Central memory CD8-positive, alpha-beta T cell (primary cell): ENCODE measurements around the gene IL17D.
"Not testable (repeated sequence)": the region's sequence is repeated elsewhere in the genome, so short reads cannot be mapped to it uniquely, and the experiment has no call there.

ENCODE experiments used
- ATAC-seq: fragments of 150-1000 bp; cut with Tn5 transposase; replicated peaks from 2 replicates; pipeline ENCODE4 v1.10.0; 2022; ENCODE audit warnings: mild to moderate bottlenecking, moderate FRiP score, moderate number of reproducible peaks; ENCODE audit not compliant: poor library complexity, severe bottlenecking; ENCODE audit errors: extremely low read depth
- DNase-seq, 2 donors: peaks; one replicate each; pipeline ENCODE4 v3.0.0; 2021; ENCODE audit warnings: low spot score in 2 of 2
- H3K27ac Mint-ChIP-seq: one replicate; pipeline ENCODE4 v1.8.0; 2022; ENCODE audit warnings: low read depth, mild to moderate bottlenecking, moderate library complexity, mixed read lengths
- H3K27me3 Mint-ChIP-seq: one replicate; pipeline ENCODE4 v1.8.0; 2022; ENCODE audit warnings: mixed read lengths
- H3K36me3 Mint-ChIP-seq: one replicate; pipeline ENCODE4 v1.8.0; 2022; ENCODE audit warnings: mild to moderate bottlenecking, moderate library complexity, mixed read lengths; ENCODE audit not compliant: insufficient read depth
- H3K4me1 Mint-ChIP-seq: one replicate; pipeline ENCODE4 v1.8.0; 2022; ENCODE audit warnings: mixed read lengths
- H3K4me3 Mint-ChIP-seq: one replicate; pipeline ENCODE4 v1.8.0; 2022; ENCODE audit warnings: mild to moderate bottlenecking, moderate library complexity, mixed read lengths
- H3K9me3 Mint-ChIP-seq: one replicate; pipeline ENCODE4 v1.8.0; 2022; ENCODE audit warnings: mixed read lengths

The IL17D gene

GRCh38 chr13:20702915-20703779 is at the start of gene IL17D:
TSS of gene IL17D (plus strand) at chr13:20703699. CDS start at chr13:20704002, 303 bp downstream.
- ATAC-seq (peak; percentile 24), DNase-seq (no peak)
- peak within 1 kb of the TSS; percentile 96 for H3K4me3 Mint-ChIP-seq
- peak within 1 kb of the TSS; percentile 44 for H3K27ac Mint-ChIP-seq
- H3K36me3 Mint-ChIP-seq: peaks cover 7% of the 10 kb centered on the region
- H3K9me3 Mint-ChIP-seq: no peaks in the 10 kb centered on the region
- peaks cover 18% of the 10 kb centered on the region for H3K27me3 Mint-ChIP-seq
- peaks cover 6% of the 10 kb centered on the region for H3K4me1 Mint-ChIP-seq

GRCh38 chr13:20654156-20654555 is 49.3 kb upstream of the IL17D start:
- Mint-ChIP-seq H3K36me3 (no peaks in the 10 kb centered on the region), H3K27ac (no peak overlapping the region), H3K9me3 (no peaks in the 10 kb centered on the region), H3K4me3 (no peak overlapping the region), H3K27me3 (no peaks in the 10 kb centered on the region), H3K4me1 (no peaks in the 10 kb centered on the region)
- no peak for DNase-seq
- ATAC-seq: no peak

- no peak overlapping the region for H3K27ac Mint-ChIP-seq
- ATAC-seq (no peak), DNase-seq (no peak)
- peaks cover 2% of the 10 kb centered on the region for H3K36me3 Mint-ChIP-seq
- no peaks in the 10 kb centered on the region for H3K4me1 Mint-ChIP-seq
- H3K27me3 Mint-ChIP-seq: no peaks in the 10 kb centered on the region
- H3K9me3 Mint-ChIP-seq: no peaks in the 10 kb centered on the region
- no peak overlapping the region for H3K4me3 Mint-ChIP-seq
Measured at GRCh38 chr13:20658451-20659040, 45.0 kb upstream of the IL17D start.

- no peak overlapping the region for H3K27ac Mint-ChIP-seq
- DNase-seq (no peak), ATAC-seq (no peak)
- H3K4me3 Mint-ChIP-seq: no peak overlapping the region
- no peaks in the 10 kb centered on the region for H3K4me1 Mint-ChIP-seq
- H3K36me3 Mint-ChIP-seq: peaks cover 4% of the 10 kb centered on the region
- H3K9me3 Mint-ChIP-seq: no peaks in the 10 kb centered on the region
- H3K27me3 Mint-ChIP-seq: no peaks in the 10 kb centered on the region
Measured at GRCh38 chr13:20664351-20664750, 39.1 kb upstream of the IL17D start.

- Mint-ChIP-seq H3K4me3 (no peak overlapping the region), H3K36me3 (peaks cover 2% of the 10 kb centered on the region), H3K27me3 (no peaks in the 10 kb centered on the region), H3K9me3 (no peaks in the 10 kb centered on the region), H3K27ac (no peak overlapping the region), H3K4me1 (no peaks in the 10 kb centered on the region)
- DNase-seq: no peak
- no peak for ATAC-seq
Measured at GRCh38 chr13:20666948-20667347, 36.6 kb upstream of the IL17D start.

GRCh38 chr13:20667857-20668437 is 35.6 kb upstream of the IL17D start:
- H3K27ac Mint-ChIP-seq: no peak overlapping the region
- DNase-seq (no peak), ATAC-seq (peak; percentile 22)
- H3K27me3 Mint-ChIP-seq: no peaks in the 10 kb centered on the region
- H3K36me3 Mint-ChIP-seq: peaks cover 2% of the 10 kb centered on the region
- H3K9me3 Mint-ChIP-seq: no peaks in the 10 kb centered on the region
- H3K4me3 Mint-ChIP-seq: no peak overlapping the region
- no peaks in the 10 kb centered on the region for H3K4me1 Mint-ChIP-seq

- ATAC-seq (peak; percentile 89), DNase-seq (no peak)
- H3K9me3 Mint-ChIP-seq: no peaks in the 10 kb centered on the region
- peak overlapping the region; percentile 42 for H3K27ac Mint-ChIP-seq
- peaks cover 4% of the 10 kb centered on the region for H3K36me3 Mint-ChIP-seq
- H3K4me1 Mint-ChIP-seq: no peaks in the 10 kb centered on the region
- H3K4me3 Mint-ChIP-seq: no peak overlapping the region
- H3K27me3 Mint-ChIP-seq: no peaks in the 10 kb centered on the region
Measured at GRCh38 chr13:20669162-20669561, 34.3 kb upstream of the IL17D start.

- ATAC-seq: no peak
- Mint-ChIP-seq H3K27ac (no peak overlapping the region), H3K36me3 (peaks cover 6% of the 10 kb centered on the region), H3K9me3 (no peaks in the 10 kb centered on the region), H3K27me3 (no peaks in the 10 kb centered on the region), H3K4me1 (no peaks in the 10 kb centered on the region), H3K4me3 (no peak overlapping the region)
- no peak for DNase-seq
Measured at GRCh38 chr13:20671789-20672188, 31.7 kb upstream of the IL17D start.

- Mint-ChIP-seq H3K4me1 (no peaks in the 10 kb centered on the region), H3K9me3 (no peaks in the 10 kb centered on the region), H3K36me3 (peaks cover 6% of the 10 kb centered on the region), H3K27ac (no peak overlapping the region), H3K4me3 (no peak overlapping the region), H3K27me3 (no peaks in the 10 kb centered on the region)
- ATAC-seq (no peak), DNase-seq (no peak)
Measured at GRCh38 chr13:20672772-20673171, 30.7 kb upstream of the IL17D start.

- DNase-seq (no peak), ATAC-seq (no peak)
- Mint-ChIP-seq H3K4me1 (no peaks in the 10 kb centered on the region), H3K36me3 (peaks cover 6% of the 10 kb centered on the region), H3K27me3 (no peaks in the 10 kb centered on the region), H3K27ac (no peak overlapping the region), H3K4me3 (no peak overlapping the region), H3K9me3 (no peaks in the 10 kb centered on the region)
Measured at GRCh38 chr13:20673715-20674114, 29.8 kb upstream of the IL17D start.

- H3K4me1 Mint-ChIP-seq: no peaks in the 10 kb centered on the region
- no peak overlapping the region for H3K27ac Mint-ChIP-seq
- H3K27me3 Mint-ChIP-seq: no peaks in the 10 kb centered on the region
- H3K9me3 Mint-ChIP-seq: no peaks in the 10 kb centered on the region
- ATAC-seq (no peak), DNase-seq (no peak)
- peaks cover 5% of the 10 kb centered on the region for H3K36me3 Mint-ChIP-seq
- no peak overlapping the region for H3K4me3 Mint-ChIP-seq
Measured at GRCh38 chr13:20676213-20676612, 27.3 kb upstream of the IL17D start.

- ATAC-seq, H3K4me1 Mint-ChIP-seq, H3K27me3 Mint-ChIP-seq, H3K27ac Mint-ChIP-seq, H3K9me3 Mint-ChIP-seq, DNase-seq, H3K36me3 Mint-ChIP-seq, H3K4me3 Mint-ChIP-seq: not testable (repeated sequence)
Measured at GRCh38 chr13:20678606-20679005, 24.9 kb upstream of the IL17D start.

- no peak for DNase-seq
- Mint-ChIP-seq H3K27me3 (no peaks in the 10 kb centered on the region), H3K4me1 (no peaks in the 10 kb centered on the region), H3K9me3 (no peaks in the 10 kb centered on the region), H3K36me3 (peaks cover 1% of the 10 kb centered on the region), H3K27ac (no peak overlapping the region), H3K4me3 (no peak overlapping the region)
- no peak for ATAC-seq
Measured at GRCh38 chr13:20679879-20680278, 23.6 kb upstream of the IL17D start.
